Adrenal gland (tissue), 12 donors: ENCODE measurements around the gene SECISBP2L. TPM values are rescaled to one million over a fixed set of nuclear protein-coding genes. Genes with fewer than 3 reads are reported as not detected.

Experiments used
- DNase-seq, 7 donors: peaks; one replicate each; pipeline ENCODE4 v3.0.0-alpha.2; 2019 to 2020
- H3K27ac ChIP-seq, 5 donors: fragments of 200-600 bp; sonication (generic) in 4 of 5; 1 replicate in 3 of 5; 2 replicates in 2 of 5; pipeline versions ENCODE4 v1.5.1 to v1.8.0; 2016 to 2020; ENCODE audit warnings: mild to moderate bottlenecking in 1 of 5
- H3K27me3 ChIP-seq: fragments of 200-600 bp; 2 replicates; pipeline ENCODE4 v1.8.0; 2021
- H3K36me3 ChIP-seq, 2 donors: fragments of 200-600 bp; replicated peaks in 1 of 2; 1 replicate in 1 of 2; 2 replicates in 1 of 2; pipeline versions ENCODE4 v1.5.1 to v1.8.0; 2018 to 2022
- H3K4me1 ChIP-seq, 2 donors: fragments of 200-600 bp; replicated peaks in 1 of 2; 1 replicate in 1 of 2; 2 replicates in 1 of 2; pipeline versions ENCODE4 v1.5.1 to v1.8.0; 2018 to 2021
- H3K4me3 ChIP-seq, 4 donors: fragments of 200-600 bp; sonication (generic) in 3 of 4; one replicate each; pipeline ENCODE4 v1.5.1; 2016 to 2018
- H3K9me3 ChIP-seq, 3 donors: fragments of 200-600 bp; sonication (generic) in 1 of 3; replicated peaks in 1 of 3; 1 replicate in 2 of 3; 2 replicates in 1 of 3; pipeline versions ENCODE4 v1.5.1 to v1.8.0; 2016 to 2021
- CTCF ChIP-seq, 6 experiments: fragments of 450-650 bp in 4 of 6; fragments of 200-600 bp in 2 of 6; sonication (generic) in 1 of 6; IDR thresholded peaks; 1 replicate in 5 of 6; 2 replicates in 1 of 6; pipeline versions ENCODE4 v1.5.1 to v1.8.0; 2016 to 2021; ENCODE audit warnings: antibody characterized with exemption in 6 of 6, mild to moderate bottlenecking in 2 of 6, moderate library complexity in 1 of 6
- POLR2A ChIP-seq, 2 donors: fragments of 450-650 bp; IDR thresholded peaks; one replicate each; pipeline ENCODE4 v1.6.1; 2017; ENCODE audit warnings: antibody characterized with exemption in 2 of 2, mild to moderate bottlenecking in 2 of 2, moderate library complexity in 1 of 2
- WGBS, 4 donors: extraction: QIAGEN DNeasy Blood & Tissue Kit in 2 of 4; methylation state at CpG; one replicate each; pipeline versions ENCODE4 v1.1.5 to v1.1.7; 2013 to 2017; 5-methylcytosine and 5-hydroxymethylcytosine counted together
- intact Hi-C, 2 donors: fragments of 100-400 bp; cut with DNase I; formaldehyde crosslinking; loops; one replicate each; pipeline versions ENCODE4 v1.14.1 to v1.15.0; 2022 to 2023
- polyA plus RNA-seq, 3 donors: library from polyadenylated mRNA; stranded (reverse); fragments of 200-250 nt in 2 of 3; fragments of 350-450 nt in 1 of 3; fragmentation: Illumina TruSeq in 1 of 3; extraction: RNeasy Lipid Tissue Mini Kit (QIAGEN cat#74804) in 1 of 3; gene quantifications; one replicate each; pipeline ENCODE4 v1.2.3, GENCODE V29; 2013 to 2014
- total RNA-seq, 9 donors: library from RNA; depleted of rRNA in 4 of 9; stranded (reverse); fragments of >200 nt in 4 of 9; fragments of 120-200 nt in 1 of 9; fragmentation: NEBNext Ultra II Directional in 1 of 9; extraction: Animal tissue kit (Norgen Biotek cat#: 25700) in 1 of 9; gene quantifications; one replicate each; pipeline versions ENCODE4 v1.1.0 to v1.2.4, GENCODE V29; 2013 to 2023
- donor health status: healthy with polysubstance abuse.
- donor health status: Bipolar disorder and iron deficiency.
- donor health status: DM: yes; HTN: yes; CAD: no.
- donor health status: DM: no; HTN: no; CAD: no.
- donor health status: DM: no; HTN: no; CAD: no.
- donor health status: DM: yes; HTN: yes; CAD: no.

Gene SECISBP2L
- total and polyA plus RNA-seq, 12 donors, result 9.1 to 117 (median 44.2) TPM

GRCh38 chr15:48966595-48967301 lies 79.5 kb downstream of the SECISBP2L start:
- intact Hi-C loops, result loop anchor here in 1 of 2 donors (10.0 kb wide), 1 partner anchor 102 kb away; no protein-coding TSS in a partner anchor
- H3K27ac ChIP-seq, result no peak overlapping the region
- peaks cover 8 to 12% of the 10 kb centered on the region in 2 donors for H3K4me1 ChIP-seq
- TF ChIP-seq POLR2A (IDR thresholded peaks at IDR 0.05) (no peak), CTCF (IDR thresholded peaks at IDR 0.05) (no peak)
- H3K36me3 ChIP-seq, result no peaks in the 10 kb centered on the region
- no peak for DNase-seq
- no peaks in the 10 kb centered on the region for H3K27me3 ChIP-seq
- H3K9me3 ChIP-seq, result no peaks in the 10 kb centered on the region
- H3K4me3 ChIP-seq, result no peak overlapping the region
- WGBS, 4 donors, result 59 to 67% (median 64%) methylated on average over 2 of the region's 2 CpGs

GRCh38 chr15:48965972-48966371 lies 80.3 kb downstream of the SECISBP2L start:
- no peaks in the 10 kb centered on the region for H3K27me3 ChIP-seq
- H3K4me3 ChIP-seq, result no peak overlapping the region
- DNase-seq, result no peak
- intact Hi-C loops, result loop anchor here in 1 of 2 donors (10.0 kb wide), 1 partner anchor 101 kb away; no protein-coding TSS in a partner anchor
- TF ChIP-seq POLR2A (IDR thresholded peaks at IDR 0.05) (no peak), CTCF (IDR thresholded peaks at IDR 0.05) (peak in 1 of 6 experiments; percentile 11)
- H3K4me1 ChIP-seq, result peaks cover 8 to 12% of the 10 kb centered on the region in 2 donors
- no peaks in the 10 kb centered on the region for H3K9me3 ChIP-seq
- H3K36me3 ChIP-seq, result no peaks in the 10 kb centered on the region
- H3K27ac ChIP-seq, result no peak overlapping the region

GRCh38 chr15:48964898-48965297 lies 81.3 kb downstream of the SECISBP2L start:
- H3K27ac ChIP-seq, result no peak overlapping the region
- no peaks in the 10 kb centered on the region for H3K27me3 ChIP-seq
- intact Hi-C loops, result loop anchor here in 1 of 2 donors (10.0 kb wide), 1 partner anchor 100 kb away; no protein-coding TSS in a partner anchor
- no peaks in the 10 kb centered on the region for H3K36me3 ChIP-seq
- no peak overlapping the region for H3K4me3 ChIP-seq
- no peaks in the 10 kb centered on the region for H3K9me3 ChIP-seq
- DNase-seq, result no peak
- TF ChIP-seq CTCF (IDR thresholded peaks at IDR 0.05) (no peak), POLR2A (IDR thresholded peaks at IDR 0.05) (no peak)
- H3K4me1 ChIP-seq, result peaks cover 8 to 12% of the 10 kb centered on the region in 2 donors
- WGBS, 4 donors, result 79 to 100% (median 85%) methylated on average over 2 of the region's 2 CpGs

- Histone ChIP-seq H3K27me3 (no peaks in the 10 kb centered on the region), H3K9me3 (no peaks in the 10 kb centered on the region), H3K4me1 (peaks cover 8 to 12% of the 10 kb centered on the region in 2 donors), H3K36me3 (no peaks in the 10 kb centered on the region), H3K27ac (peak within 1 kb of the TSS in 2 of 5 donors; percentile 37 to 42), H3K4me3 (peak within 1 kb of the TSS in 2 of 4 donors; percentile 14 to 64)
- 0 to 2% (median 0%) methylated on average over 14 to 16 of the region's 16 CpGs for WGBS, 4 donors
- peak; percentile 66 to 85 (median 78) for DNase-seq
- intact Hi-C loops, result loop anchor here in 1 of 2 donors (10.0 kb wide), 1 partner anchor 99 kb away; no protein-coding TSS in a partner anchor
- TF ChIP-seq POLR2A (IDR thresholded peaks at IDR 0.05), result no peak
- TF ChIP-seq CTCF (IDR thresholded peaks at IDR 0.05), result peak in 1 of 6 experiments; percentile 6
Measured at GRCh38 chr15:48963524-48964113, 82.6 kb downstream of the SECISBP2L start, which contains the start of gene SHC4. Gene SHC4 (minus strand): TSS chr15:48963919. CDS start chr15:48963015, 904 bp downstream.
